Measurements from ENCODE around the gene BLVRB.
A peak's percentile ranks its signal among the peaks of the same experiment; 100 is the strongest.
"Not testable (repeated sequence)": the region's sequence is repeated elsewhere in the genome, so short reads cannot be mapped to it uniquely, and the experiment has no call there.

Gene BLVRB

GRCh38 chr19:40465557-40466218 lies at the start of gene BLVRB:
Gene BLVRB (minus strand): TSS chr19:40465745. CDS start chr19:40465688, 57 bp downstream.
- DNase-seq (ENCODE audit: low read depth in 1 of 2, low spot score in 1 of 2): peak; percentile 99 to 100

- DNase-seq (ENCODE audit: low read depth in 1 of 2, low spot score in 1 of 2): no peak
These were observed 48.3 kb upstream of the BLVRB start for GRCh38 chr19:40513741-40514315.

- no peak for DNase-seq (ENCODE audit: low read depth in 1 of 2, low spot score in 1 of 2)
These were observed 47.8 kb upstream of the BLVRB start for GRCh38 chr19:40513345-40513678.

- no peak for DNase-seq (ENCODE audit: low read depth in 1 of 2, low spot score in 1 of 2)
These were observed 47.2 kb upstream of the BLVRB start for GRCh38 chr19:40512473-40513344.

GRCh38 chr19:40512110-40512472 lies 46.5 kb upstream of the BLVRB start:
- no peak for DNase-seq (ENCODE audit: low read depth in 1 of 2, low spot score in 1 of 2)

GRCh38 chr19:40511487-40511886 lies 45.9 kb upstream of the BLVRB start:
- no peak for DNase-seq (ENCODE audit: low read depth in 1 of 2, low spot score in 1 of 2)

- no peak for DNase-seq (ENCODE audit: low read depth in 1 of 2, low spot score in 1 of 2)
These were observed 45.1 kb upstream of the BLVRB start for GRCh38 chr19:40510526-40511115.

- DNase-seq (ENCODE audit: low read depth in 1 of 2, low spot score in 1 of 2): no peak
These were observed 43.3 kb upstream of the BLVRB start for GRCh38 chr19:40508739-40509260.

GRCh38 chr19:40507892-40508291 lies 42.3 kb upstream of the BLVRB start:
- no peak for DNase-seq (ENCODE audit: low read depth in 1 of 2, low spot score in 1 of 2)

GRCh38 chr19:40506099-40506498 lies 40.6 kb upstream of the BLVRB start:
- DNase-seq (ENCODE audit: low read depth in 1 of 2, low spot score in 1 of 2): no peak

GRCh38 chr19:40503320-40503695 lies 37.8 kb upstream of the BLVRB start:
- no peak for DNase-seq (ENCODE audit: low read depth in 1 of 2, low spot score in 1 of 2)

- no peak for DNase-seq (ENCODE audit: low read depth in 1 of 2, low spot score in 1 of 2)
These were observed 37.2 kb upstream of the BLVRB start for GRCh38 chr19:40502647-40503319.

GRCh38 chr19:40502081-40502480 lies 36.5 kb upstream of the BLVRB start:
- no peak for DNase-seq (ENCODE audit: low read depth in 1 of 2, low spot score in 1 of 2)

- DNase-seq (ENCODE audit: low read depth in 1 of 2, low spot score in 1 of 2): no peak
These were observed 36.1 kb upstream of the BLVRB start for GRCh38 chr19:40501599-40501998.

GRCh38 chr19:40500678-40501530 lies 35.4 kb upstream of the BLVRB start:
- not testable (repeated sequence) for DNase-seq (ENCODE audit: low read depth in 1 of 2, low spot score in 1 of 2)

GRCh38 chr19:40499320-40499719 lies 33.8 kb upstream of the BLVRB start:
- no peak for DNase-seq (ENCODE audit: low read depth in 1 of 2, low spot score in 1 of 2)

GRCh38 chr19:40497214-40497613 lies 31.7 kb upstream of the BLVRB start:
- DNase-seq (ENCODE audit: low read depth in 1 of 2, low spot score in 1 of 2): no peak

- DNase-seq (ENCODE audit: low read depth in 1 of 2, low spot score in 1 of 2): no peak
These were observed 28.8 kb upstream of the BLVRB start for GRCh38 chr19:40494191-40494838.

- no peak for DNase-seq (ENCODE audit: low read depth in 1 of 2, low spot score in 1 of 2)
These were observed 28.2 kb upstream of the BLVRB start for GRCh38 chr19:40493778-40494177.

GRCh38 chr19:40492274-40492673 lies 26.7 kb upstream of the BLVRB start:
- DNase-seq (ENCODE audit: low read depth in 1 of 2, low spot score in 1 of 2): no peak
